Neural progenitor cell (in vitro differentiated cells): ENCODE measurements around the gene OR10R2.

Source experiments
- CTCF ChIP-seq: fragments of 200-600 bp; sonication (generic); IDR thresholded peaks from 2 replicates; pipeline ENCODE4 v1.5.1; 2017; ENCODE audit warnings: antibody characterized with exemption, mild to moderate bottlenecking
- EZH2 ChIP-seq: fragments of 200-600 bp; sonication (generic); IDR thresholded peaks from 2 replicates; pipeline ENCODE4 v1.6.1; 2017; ENCODE audit warnings: antibody characterized with exemption, mild to moderate bottlenecking, moderate library complexity
- EZH2phosphoT487 ChIP-seq: fragments of 200-600 bp; sonication (generic); IDR thresholded peaks from 2 replicates; pipeline ENCODE4 v1.6.1; 2017; ENCODE audit warnings: antibody characterized with exemption

- TF ChIP-seq CTCF (peak; percentile 64), EZH2 (no peak), EZH2phosphoT487 (no peak)
Measured at GRCh38 chr1:158496374-158496773, 24.4 kb downstream of the OR10R2 start.
